AG04450 (cell line): ENCODE results near the gene IL18RAP. TPM values are rescaled to one million over a fixed set of nuclear protein-coding genes. Genes with fewer than 3 reads are reported as not detected.

Source experiments
- CTCF ChIA-PET: fragments of 300-600, 350-600 bp; formaldehyde crosslinking; extraction: SDS; loops from one replicate; lab custom pipeline; 2022; ENCODE audit warnings: antibody characterized with exemption, inconsistent platforms; lab: Charles Lee
- POLR2A ChIA-PET: fragments of 350-600 bp; formaldehyde crosslinking; extraction: SDS; loops from one replicate; lab custom pipeline; 2021; ENCODE audit warnings: antibody characterized with exemption, inconsistent platforms; lab: Yijun Ruan, JAX
- DNase-seq: peaks from one replicate; pipeline ENCODE4 v3.0.0-alpha.2; 2011; ENCODE audit warnings: low read depth, low spot score
- H3K27ac ChIP-seq: one replicate; pipeline ENCODE4 v1.5.1; 2012; ENCODE audit warnings: low read depth, low read length, control low read depth
- H3K27me3 ChIP-seq: one replicate; pipeline ENCODE4 v1.6.0; 2012; ENCODE audit warnings: low read length; ENCODE audit not compliant: control insufficient read depth, insufficient read depth
- H3K4me3 ChIP-seq: 2 replicates; pipeline ENCODE4 v1.5.1; 2011; ENCODE audit warnings: mild to moderate bottlenecking, low read depth, low read length, control low read depth
- H3K9me3 ChIP-seq: 2 replicates; pipeline ENCODE4 v1.5.1; 2012; ENCODE audit warnings: low read length; ENCODE audit not compliant: control insufficient read depth, insufficient read depth
- polyA plus RNA-seq: library from polyadenylated mRNA; depleted of rRNA; stranded (reverse); fragments of >200 nt; gene quantifications from 2 replicates; pipeline ENCODE4 v1.2.3, GENCODE V29; 2011
- TF ChIP-seq, protein P1 (sequence below): IDR thresholded peaks from 2 replicates; pipeline ENCODE4 v1.5.1; 2011; ENCODE audit warnings: low read depth, low read length, control low read depth, inconsistent platforms

The IL18RAP gene
- polyA plus RNA-seq, 1 experiment = 0.10 TPM

DNA sequence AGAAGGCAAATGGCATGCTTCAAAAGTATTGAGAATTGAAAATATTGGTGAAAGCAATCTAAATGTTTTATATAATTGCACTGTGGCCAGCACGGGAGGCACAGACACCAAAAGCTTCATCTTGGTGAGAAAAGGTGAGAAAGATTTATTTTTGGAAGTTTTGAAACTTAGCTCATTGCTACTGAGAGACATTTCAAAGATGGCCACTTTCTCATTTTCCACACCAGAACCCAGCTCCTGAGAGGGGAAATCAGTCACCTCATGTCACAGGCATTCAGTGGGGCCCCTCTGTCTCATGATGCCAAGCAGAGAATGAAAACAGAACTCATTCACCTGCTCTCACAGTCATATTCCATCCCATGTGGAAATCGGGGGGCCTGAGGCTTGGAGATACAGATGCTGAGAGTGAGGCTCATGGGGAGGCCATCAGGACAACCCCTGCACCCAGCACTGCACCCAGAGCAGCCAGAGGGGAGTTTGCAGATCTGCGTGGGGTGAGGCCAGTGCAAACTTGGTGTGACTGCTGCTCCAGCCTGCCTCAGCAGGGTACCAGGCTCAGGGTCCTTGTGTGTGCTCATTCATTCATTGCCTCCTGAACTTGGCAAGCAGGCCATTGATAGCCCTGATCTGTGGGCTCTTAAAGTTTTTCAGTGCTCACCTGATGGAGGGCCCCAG, 36.0 kb upstream of the IL18RAP start:
- CTCF ChIA-PET = interaction anchor here (0.5 kb wide), 1 partner anchor 763 kb away, joined by 5 read pairs; no protein-coding TSS in a partner anchor
- H3K27me3 ChIP-seq = no peaks in the 10 kb centered on the region
- no peak overlapping the region for H3K4me3 ChIP-seq
- DNase-seq = no peak
- TF ChIP-seq, protein P1, sequence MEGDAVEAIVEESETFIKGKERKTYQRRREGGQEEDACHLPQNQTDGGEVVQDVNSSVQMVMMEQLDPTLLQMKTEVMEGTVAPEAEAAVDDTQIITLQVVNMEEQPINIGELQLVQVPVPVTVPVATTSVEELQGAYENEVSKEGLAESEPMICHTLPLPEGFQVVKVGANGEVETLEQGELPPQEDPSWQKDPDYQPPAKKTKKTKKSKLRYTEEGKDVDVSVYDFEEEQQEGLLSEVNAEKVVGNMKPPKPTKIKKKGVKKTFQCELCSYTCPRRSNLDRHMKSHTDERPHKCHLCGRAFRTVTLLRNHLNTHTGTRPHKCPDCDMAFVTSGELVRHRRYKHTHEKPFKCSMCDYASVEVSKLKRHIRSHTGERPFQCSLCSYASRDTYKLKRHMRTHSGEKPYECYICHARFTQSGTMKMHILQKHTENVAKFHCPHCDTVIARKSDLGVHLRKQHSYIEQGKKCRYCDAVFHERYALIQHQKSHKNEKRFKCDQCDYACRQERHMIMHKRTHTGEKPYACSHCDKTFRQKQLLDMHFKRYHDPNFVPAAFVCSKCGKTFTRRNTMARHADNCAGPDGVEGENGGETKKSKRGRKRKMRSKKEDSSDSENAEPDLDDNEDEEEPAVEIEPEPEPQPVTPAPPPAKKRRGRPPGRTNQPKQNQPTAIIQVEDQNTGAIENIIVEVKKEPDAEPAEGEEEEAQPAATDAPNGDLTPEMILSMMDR = no peak
- POLR2A ChIA-PET = no interaction called here
- H3K27ac ChIP-seq = no peak overlapping the region
- H3K9me3 ChIP-seq = peaks cover 3% of the 10 kb centered on the region; the same call in 1 of the 2 replicates

DNA sequence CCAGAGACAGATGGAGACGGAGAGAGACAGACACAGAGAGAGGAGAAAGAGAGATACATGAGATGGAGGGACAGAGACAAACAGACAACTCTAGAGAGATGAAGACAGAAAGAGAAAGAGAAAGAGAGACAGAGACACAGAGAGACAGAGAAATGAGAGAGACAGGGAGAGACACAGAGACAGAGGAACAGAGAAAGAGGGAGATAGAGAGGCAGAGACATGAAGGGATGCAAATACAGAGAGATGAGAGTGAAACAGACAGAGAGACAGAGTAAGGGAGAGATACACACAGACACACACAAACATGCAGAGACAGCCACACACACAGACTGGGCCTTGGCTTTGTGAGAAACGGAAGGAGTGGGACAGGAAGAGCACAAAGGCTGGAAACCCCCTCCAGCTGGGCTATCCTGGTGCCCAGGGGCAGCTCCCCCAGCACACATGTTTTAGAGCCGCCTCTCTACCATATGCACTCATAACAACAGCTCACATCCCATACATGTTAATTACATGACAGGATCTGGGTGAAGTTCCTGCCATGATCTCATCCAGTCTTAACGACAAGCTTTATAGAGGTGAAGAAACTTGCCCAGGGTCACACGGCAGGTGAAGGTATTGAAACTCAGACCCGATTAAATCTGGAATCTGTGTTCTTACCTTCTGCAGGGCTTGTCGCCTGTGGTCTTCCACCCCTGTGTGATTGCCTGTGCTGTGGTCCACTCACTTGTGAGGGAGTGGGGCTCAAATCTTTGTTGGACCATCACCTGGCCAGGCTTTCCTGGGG, 35.0 kb upstream of the IL18RAP start:
- TF ChIP-seq, protein P1 = no peak
- H3K9me3 ChIP-seq = peaks cover 3% of the 10 kb centered on the region; the same call in 1 of the 2 replicates
- H3K27me3 ChIP-seq = no peaks in the 10 kb centered on the region
- DNase-seq = no peak
- ChIA-PET POLR2A (no interaction called here), CTCF (interaction anchor here (0.6 kb wide), 1 partner anchor 367 kb away, joined by 6 read pairs; no protein-coding TSS in a partner anchor)
- H3K27ac ChIP-seq = no peak overlapping the region
- no peak overlapping the region for H3K4me3 ChIP-seq

DNA sequence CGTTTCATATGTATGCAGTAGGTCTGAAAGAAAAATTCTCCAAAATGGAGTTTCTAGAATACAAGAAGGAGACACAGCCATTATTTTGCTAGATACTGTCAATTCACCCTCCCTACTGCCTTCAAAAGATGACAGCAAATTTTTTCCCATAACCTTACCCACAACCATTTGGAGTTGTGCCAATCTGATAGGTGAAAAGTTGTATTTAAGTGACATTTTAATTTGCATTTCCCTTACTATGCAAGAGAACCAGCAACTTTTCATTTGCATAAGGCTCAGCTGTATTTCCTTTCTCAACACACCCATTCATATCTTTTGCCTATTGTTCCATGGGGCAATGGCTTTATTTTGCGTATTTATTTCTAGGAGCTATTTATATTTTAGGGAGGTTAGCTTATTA, 31.4 kb upstream of the IL18RAP start:
- H3K4me3 ChIP-seq = no peak overlapping the region

DNA sequence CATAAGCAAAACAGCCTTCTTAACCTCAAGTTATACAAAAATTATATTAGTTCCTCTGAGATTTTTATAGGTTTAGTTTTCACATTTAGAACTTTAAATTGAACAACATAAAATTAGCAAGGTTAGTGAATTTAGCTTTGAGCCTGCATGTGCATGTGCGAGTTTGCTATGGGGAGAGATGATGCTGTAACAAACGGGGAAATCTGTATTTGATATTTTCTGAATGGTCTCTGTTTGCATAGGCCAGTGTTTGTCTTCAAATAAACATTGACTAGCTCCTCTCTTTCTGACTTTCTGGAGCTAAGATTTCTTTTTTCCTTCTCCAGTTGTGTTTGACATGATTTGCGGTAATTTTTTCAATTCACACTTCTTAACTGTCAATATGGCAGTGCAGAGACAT, 30.9 kb upstream of the IL18RAP start:
- POLR2A ChIA-PET = no interaction called here
- H3K4me3 ChIP-seq = no peak overlapping the region
- CTCF ChIA-PET = interaction anchor here (0.9 kb wide), 1 partner anchor 52 kb away, joined by 4 read pairs; no protein-coding TSS in a partner anchor
- TF ChIP-seq, protein P1 = no peak
- no peak for DNase-seq
- no peaks in the 10 kb centered on the region for H3K27me3 ChIP-seq
- no peaks in the 10 kb centered on the region for H3K9me3 ChIP-seq
- H3K27ac ChIP-seq = no peak overlapping the region

More for the DNA sequence above, 31.4 kb upstream of the IL18RAP start:
- Histone ChIP-seq H3K27me3 (no peaks in the 10 kb centered on the region), H3K9me3 (no peaks in the 10 kb centered on the region), H3K27ac (no peak overlapping the region)
- DNase-seq = no peak
- TF ChIP-seq, protein P1 = no peak
- ChIA-PET CTCF (interaction anchor here (0.9 kb wide), 1 partner anchor 52 kb away, joined by 4 read pairs; no protein-coding TSS in a partner anchor), POLR2A (no interaction called here)
